ENCODE results near the gene FBXO41. TPM values are rescaled to one million over a fixed set of nuclear protein-coding genes. Genes with fewer than 3 reads are reported as not detected.

Gene FBXO41
- total and polyA plus RNA-seq, 10 of the 15 experiments (the other 5 are each of a cell fraction or from before 2014, with no cell fraction given): 1.9 to 38.9 (median 11.3) TPM

GRCh38 chr2:73264332-73264606 lies 20.0 kb downstream of the FBXO41 start:
- CTCF ChIA-PET: no interaction called here
- Histone ChIP-seq H3K4me3 (no peak overlapping the region), H3K9ac (ENCODE audit: control insufficient read depth, insufficient read depth, low read length) (no peak overlapping the region), H4K20me1 (ENCODE audit: control insufficient read depth, insufficient read depth) (no peaks in the 10 kb centered on the region; the same call in 1 of the 2 replicates), H2AFZ (ENCODE audit: control insufficient read depth, low read depth, low read length) (no peak overlapping the region), H3K9me3 (replicated peaks; ENCODE audit: control insufficient read depth, insufficient read depth, low read length) (no peaks in the 10 kb centered on the region), H3K4me1 (ENCODE audit: control insufficient read depth, insufficient read depth, low read length) (no peaks in the 10 kb centered on the region), H3K79me2 (ENCODE audit: control insufficient read depth, insufficient read depth, low read length) (no peaks in the 10 kb centered on the region; the same call in 1 of the 2 replicates), H3K36me3 (ENCODE audit: control insufficient read depth in 2 of 2, insufficient read depth in 2 of 2, low read length in 1 of 2) (peaks cover 14 to 15% of the 10 kb centered on the region in 2 experiments; a peak in 3 of 4 replicates), H3K4me2 (ENCODE audit: control insufficient read depth, insufficient read depth) (no peak overlapping the region), H3K27ac (ENCODE audit: control insufficient read depth, insufficient read depth) (no peak overlapping the region), H3K27me3 (replicated peaks in 1 of 2; ENCODE audit: control insufficient read depth in 2 of 2, insufficient read depth in 2 of 2, low read length in 1 of 2) (no peaks in the 10 kb centered on the region)
- SMC1A ChIA-PET (ENCODE audit: uncharacterized antibody, unreplicated experiment): no interaction called here
- ATAC-seq (no peak), DNase-seq (ENCODE audit: low read depth, low spot score) (no peak), FAIRE-seq (no peak)
- POLR2A ChIA-PET: no interaction called here
- BruUV-seq (replicated peaks): no TSS peak
- 84% methylated on average over 15 of the region's 15 CpGs for WGBS (ENCODE audit: insufficient coverage, insufficient replicate concordance, low lambda C conversion rate, missing lambda C conversion rate)
- in situ Hi-C loops (cut with MboI) (no loop called here), intact Hi-C loops (cut with micrococcal nuclease; ENCODE audit: unreplicated experiment) (no loop called here)
- TF ChIP-seq EZH2 (IDR thresholded peaks at IDR 0.05; ENCODE audit: borderline replicate concordance, control insufficient read depth, low read depth, low read length) (no peak), MEF2B (IDR thresholded peaks at IDR 0.05; ENCODE audit: partially characterized antibody, poor library complexity, severe bottlenecking) (no peak), SRF (IDR thresholded peaks at IDR 0.05; ENCODE audit: low read depth in 2 of 2, low read length in 2 of 2) (no peak), NR2C2 (IDR thresholded peaks at IDR 0.05; ENCODE audit: borderline replicate concordance, control insufficient read depth, insufficient read length, low read depth) (no peak), NKRF (conservative IDR thresholded peaks at IDR 0.05) (no peak), USF2 (IDR thresholded peaks at IDR 0.05; ENCODE audit: borderline replicate concordance, low read depth, low read length) (no peak)
- RAD21 ChIA-PET (ENCODE audit: unreplicated experiment): no interaction called here

Data from GM12878 (cell line).